ENCODE measurements around the gene ABI3BP. TPM values are rescaled to one million over a fixed set of nuclear protein-coding genes. Genes with fewer than 3 reads are reported as not detected.

ABI3BP gene
- total RNA-seq, 1 experiment from 2014 or later, result 0.48 TPM

- no peak for DNase-seq (ENCODE audit: low read depth)
Measured at GRCh38 chr3:100831629-100832028, 161.6 kb downstream of the ABI3BP start.

GRCh38 chr3:100830931-100831330, 162.3 kb downstream of the ABI3BP start:
- no peak for DNase-seq (ENCODE audit: low read depth)

- no peak for DNase-seq (ENCODE audit: low read depth)
Measured at GRCh38 chr3:100825574-100825973, 167.6 kb downstream of the ABI3BP start.

- no peak for DNase-seq (ENCODE audit: low read depth)
Measured at GRCh38 chr3:100815583-100815982, 177.6 kb downstream of the ABI3BP start.

GRCh38 chr3:100813828-100814227, 179.4 kb downstream of the ABI3BP start:
- DNase-seq (ENCODE audit: low read depth), result no peak

- DNase-seq (ENCODE audit: low read depth), result no peak
Measured at GRCh38 chr3:100811779-100812507, 181.3 kb downstream of the ABI3BP start.

- DNase-seq (ENCODE audit: low read depth), result peak; percentile 7
Measured at GRCh38 chr3:100810671-100811070, 182.6 kb downstream of the ABI3BP start.

- no peak for DNase-seq (ENCODE audit: low read depth)
Measured at GRCh38 chr3:100804631-100805030, 188.6 kb downstream of the ABI3BP start.

GRCh38 chr3:100803711-100804110, 189.5 kb downstream of the ABI3BP start:
- DNase-seq (ENCODE audit: low read depth), result no peak

- peak; percentile 54 for DNase-seq (ENCODE audit: low read depth)
Measured at GRCh38 chr3:100802126-100802525, 191.1 kb downstream of the ABI3BP start.

- DNase-seq (ENCODE audit: low read depth), result no peak
Measured at GRCh38 chr3:100798012-100798411, 195.2 kb downstream of the ABI3BP start.

- peak; percentile 57 for DNase-seq (ENCODE audit: low read depth)
Measured at GRCh38 chr3:100796556-100796955, 196.7 kb downstream of the ABI3BP start.

- DNase-seq (ENCODE audit: low read depth), result no peak
Measured at GRCh38 chr3:100789579-100789978, 203.6 kb downstream of the ABI3BP start.

- DNase-seq (ENCODE audit: low read depth), result no peak
Measured at GRCh38 chr3:100783619-100784018, 209.6 kb downstream of the ABI3BP start.

GRCh38 chr3:100782906-100783305, 210.3 kb downstream of the ABI3BP start:
- DNase-seq (ENCODE audit: low read depth), result peak; percentile 31

GRCh38 chr3:100782348-100782747, 210.9 kb downstream of the ABI3BP start:
- DNase-seq (ENCODE audit: low read depth), result no peak

GRCh38 chr3:100781301-100781700, 211.9 kb downstream of the ABI3BP start:
- peak; percentile 43 for DNase-seq (ENCODE audit: low read depth)

GRCh38 chr3:100780071-100780622, 213.1 kb downstream of the ABI3BP start:
- no peak for DNase-seq (ENCODE audit: low read depth)

GRCh38 chr3:100779480-100779879, 213.7 kb downstream of the ABI3BP start:
- no peak for DNase-seq (ENCODE audit: low read depth)

- no peak for DNase-seq (ENCODE audit: low read depth)
Measured at GRCh38 chr3:100777271-100777670, 215.9 kb downstream of the ABI3BP start.

GRCh38 chr3:100776746-100777145, 216.5 kb downstream of the ABI3BP start:
- no peak for DNase-seq (ENCODE audit: low read depth)

- no peak for DNase-seq (ENCODE audit: low read depth)
Measured at GRCh38 chr3:100776097-100776729, 217.0 kb downstream of the ABI3BP start.

GRCh38 chr3:100775669-100776068, 217.6 kb downstream of the ABI3BP start:
- DNase-seq (ENCODE audit: low read depth), result no peak

All from RPMI7951 (cell line).